K562 (cell line): ENCODE results near the gene PGAP3. TPM values are rescaled to one million over a fixed set of nuclear protein-coding genes. Genes with fewer than 3 reads are reported as not detected.

Experiments used
- ATAC-seq: fragments of 200-7000 bp; cut with Tn5 transposase; 3 replicates; pipeline ENCODE4 v1.9.1; 2020; ENCODE audit warnings: moderate library complexity
- BruUV-seq: library from RNA; stranded (reverse); fragments of 400-500 nt; replicated peaks from 2 replicates; lab custom pipeline; 2021; lab: Mats Ljungman, UMichigan
- CTCF ChIA-PET: fragments of 300-600 bp; formaldehyde crosslinking; extraction: SDS; loops from one replicate; lab custom pipeline; 2021; ENCODE audit warnings: low intra/inter-chr PET ratio; lab: Yijun Ruan, JAX
- POLR2A ChIA-PET: fragments of 300-600, 350-650 bp; sonication (Branson Sonifier 250); formaldehyde crosslinking; extraction: SDS; loops from one replicate; lab custom pipeline; 2021; ENCODE audit warnings: antibody characterized with exemption, inconsistent platforms; lab: Yijun Ruan, JAX
- DNase-seq, 4 experiments: peaks; one replicate each; pipeline versions ENCODE4 v3.0.0 to v3.0.0-alpha.2; 2011 to 2018; ENCODE audit warnings: low spot score in 3 of 4, mixed read lengths in 3 of 4; ENCODE audit errors: extremely low read depth in 1 of 4
- FAIRE-seq: peaks from 2 replicates; lab custom pipeline; 2011; peaks lifted over from hg19 to GRCh38; lab: Jason Lieb, UNC
- H2AFZ ChIP-seq: 2 replicates; pipeline ENCODE4 v1.6.0; 2011; ENCODE audit warnings: low read depth, low read length, control low read depth, inconsistent platforms
- H3K27ac ChIP-seq: fragments of 200-600 bp; 3 replicates; pipeline ENCODE4 v1.8.0; 2011; ENCODE audit warnings: low read depth, mild to moderate bottlenecking, control low read depth, inconsistent platforms, low read length, moderate library complexity, mixed read lengths; ENCODE audit errors: extremely low read depth
- H3K27me3 ChIP-seq, 2 experiments: fragments of 300-600 bp in 1 of 2; 2 replicates in 1 of 2; 3 replicates in 1 of 2; pipeline versions ENCODE4 v1.6.0 to v1.8.0; 2011; ENCODE audit warnings: inconsistent platforms in 2 of 2, low read length in 2 of 2, mild to moderate bottlenecking in 1 of 2, mixed read lengths in 1 of 2, moderate library complexity in 1 of 2; ENCODE audit not compliant: control insufficient read depth in 2 of 2, insufficient read depth in 2 of 2
- H3K36me3 ChIP-seq: fragments of 300-600 bp; 3 replicates; pipeline ENCODE4 v1.8.0; 2011; ENCODE audit warnings: mild to moderate bottlenecking, low read length, inconsistent platforms; ENCODE audit not compliant: control insufficient read depth, insufficient read depth
- H3K4me1 ChIP-seq, 2 experiments: fragments of 200-600 bp in 1 of 2; replicated peaks in 1 of 2; 2 replicates in 1 of 2; 3 replicates in 1 of 2; pipeline versions ENCODE4 v1.5.1 to v1.8.0; 2011; ENCODE audit warnings: inconsistent platforms in 2 of 2, low read length in 2 of 2, mild to moderate bottlenecking in 1 of 2, mixed read lengths in 1 of 2, moderate library complexity in 1 of 2; ENCODE audit not compliant: control insufficient read depth in 2 of 2, insufficient read depth in 2 of 2
- H3K4me2 ChIP-seq: 2 replicates; pipeline ENCODE4 v1.6.1; 2011; ENCODE audit warnings: low read length, control low read depth, inconsistent platforms, mixed read lengths; ENCODE audit not compliant: insufficient read depth
- H3K4me3 ChIP-seq: fragments of 200-600 bp; sonication (generic), shearing (Covaris generic); 2 replicates; pipeline ENCODE4 v1.5.1; 2016; ENCODE audit warnings: control low read depth, inconsistent platforms
- H3K79me2 ChIP-seq: fragments of 200-600 bp; 3 replicates; pipeline ENCODE4 v1.8.0; 2011; ENCODE audit warnings: low read length, inconsistent platforms; ENCODE audit not compliant: control insufficient read depth, insufficient read depth
- H3K9ac ChIP-seq, 2 experiments: 2 replicates each; pipeline versions ENCODE4 v1.6.0 to v1.6.1; 2011; ENCODE audit warnings: low read depth in 2 of 2, low read length in 2 of 2, control low read depth in 1 of 2, inconsistent platforms in 1 of 2, mild to moderate bottlenecking in 1 of 2, mixed read lengths in 1 of 2; ENCODE audit not compliant: insufficient read depth in 1 of 2
- H3K9me1 ChIP-seq: one replicate; pipeline ENCODE4 v1.6.0; 2011; ENCODE audit warnings: inconsistent platforms, mild to moderate bottlenecking, low read length, moderate library complexity; ENCODE audit not compliant: control insufficient read depth, insufficient read depth
- H3K9me3 ChIP-seq: replicated peaks from 2 replicates; pipeline ENCODE4 v1.5.1; 2011; ENCODE audit warnings: low read depth, low read length, inconsistent platforms; ENCODE audit not compliant: control insufficient read depth, insufficient read depth
- H4K20me1 ChIP-seq: replicated peaks from 2 replicates; pipeline ENCODE4 v1.6.1; 2011; ENCODE audit warnings: low read length, inconsistent platforms, mixed read lengths; ENCODE audit not compliant: control insufficient read depth, insufficient read depth
- DACH1 ChIP-seq: fragments of 450-650 bp; IDR thresholded peaks from 2 replicates; pipeline ENCODE4 v1.6.1; 2018; ENCODE audit not compliant: partially characterized antibody
- HNRNPK ChIP-seq: fragments of 200-400 bp; formaldehyde crosslinking; IDR thresholded peaks from one replicate; pipeline ENCODE4 v1.6.1; 2018; ENCODE audit warnings: mild to moderate bottlenecking, low read depth, low read length; ENCODE audit not compliant: poor library complexity, severe bottlenecking
- KAT7 ChIP-seq: sonication (generic); formaldehyde crosslinking; IDR thresholded peaks from 2 replicates; pipeline ENCODE4 v1.8.0; 2022; ENCODE audit warnings: missing genetic modification reagents, mild to moderate bottlenecking, borderline replicate concordance
- MECOM ChIP-seq: fragments of 250-450 bp; sonication (Bioruptor Pico); IDR thresholded peaks from 2 replicates; pipeline ENCODE4 v1.8.0; 2022; ENCODE audit warnings: inconsistent platforms
- MTA1 ChIP-seq: fragments of 450-650 bp; IDR thresholded peaks from 2 replicates; pipeline ENCODE4 v1.6.1; 2017; ENCODE audit warnings: borderline replicate concordance
- RBM17 ChIP-seq: fragments of 200-400 bp; formaldehyde crosslinking; IDR thresholded peaks from 2 replicates; pipeline ENCODE4 v1.6.1; 2017; ENCODE audit warnings: low read depth, mild to moderate bottlenecking, low read length, borderline replicate concordance
- STAG1 ChIP-seq: sonication (generic); formaldehyde crosslinking; IDR thresholded peaks from 2 replicates; pipeline ENCODE4 v1.5.0; 2020; ENCODE audit warnings: missing genetic modification reagents, borderline replicate concordance
- ZEB2 ChIP-seq: fragments of 450-650 bp; IDR thresholded peaks from 2 replicates; pipeline ENCODE4 v1.6.1; 2016
- ZFP30 ChIP-seq: fragments of 250-450 bp; sonication (Bioruptor Pico); IDR thresholded peaks from 2 replicates; pipeline ENCODE4 v1.8.0; 2022; ENCODE audit warnings: moderate library complexity, mild to moderate bottlenecking, inconsistent platforms, borderline replicate concordance
- ZNF282 ChIP-seq: sonication (generic); formaldehyde crosslinking; IDR thresholded peaks from 2 replicates; pipeline ENCODE4 v1.8.1; 2023; ENCODE audit warnings: missing genetic modification reagents
- ZNF785 ChIP-seq: fragments of 250-450 bp; sonication (Bioruptor Pico); IDR thresholded peaks from 2 replicates; pipeline ENCODE4 v1.4.0; 2020; ENCODE audit warnings: mild to moderate bottlenecking
- WGBS: fragments of 100-300 bp; shearing (Covaris generic); methylation state at CpG from one replicate; pipeline ENCODE4 v1.1.6; 2016; ENCODE audit warnings: low coverage, mixed read lengths; ENCODE audit not compliant: insufficient coverage; ENCODE audit errors: missing lambda C conversion rate; 5-methylcytosine and 5-hydroxymethylcytosine counted together
- in situ Hi-C: fragments of 300-500 bp; cut with MboI; formaldehyde crosslinking; loops from 4 replicates; pipeline ENCODE4 v1.15.0; 2018; ENCODE audit warnings: inconsistent platforms, mixed read lengths
- intact Hi-C: fragments of 100-400 bp; cut with micrococcal nuclease; formaldehyde crosslinking; loops from 2 replicates; pipeline ENCODE4 v1.14.2; 2022
- polyA plus RNA-seq, 8 experiments: library from polyadenylated mRNA; depleted of rRNA in 4 of 8; stranded (reverse) in 5 of 8; unstranded in 3 of 8; fragments of >200 nt; fragmentation: Nextera tagmentation in 2 of 8; fragmentation: Illumina TruSeq in 1 of 8; extraction: Ambion mirVana in 2 of 8; extraction: Trizol in 1 of 8; gene quantifications; 2 replicates each; pipeline versions ENCODE4 v1.2.1 to v1.2.3, GENCODE V29; 2011 to 2014; ENCODE audit warnings: inconsistent platforms in 1 of 8, missing spikeins in 1 of 8
- total RNA-seq, 7 experiments: library from RNA; depleted of rRNA in 6 of 7; stranded (reverse); fragments of >200 nt in 6 of 7; fragmentation: Illumina TruSeq in 2 of 7; extraction: Trizol in 2 of 7; gene quantifications; 2 replicates each; pipeline versions ENCODE4 v1.2.1 to v1.2.3, GENCODE V29; 2011 to 2021; ENCODE audit warnings: low replicate concordance in 1 of 7

The PGAP3 gene
- total and polyA plus RNA-seq, 9 of the 15 experiments (the other 6 are each of a cell fraction or from before 2014, with no cell fraction given), result 0.38 to 9.4 (median 4.5) TPM

DNA sequence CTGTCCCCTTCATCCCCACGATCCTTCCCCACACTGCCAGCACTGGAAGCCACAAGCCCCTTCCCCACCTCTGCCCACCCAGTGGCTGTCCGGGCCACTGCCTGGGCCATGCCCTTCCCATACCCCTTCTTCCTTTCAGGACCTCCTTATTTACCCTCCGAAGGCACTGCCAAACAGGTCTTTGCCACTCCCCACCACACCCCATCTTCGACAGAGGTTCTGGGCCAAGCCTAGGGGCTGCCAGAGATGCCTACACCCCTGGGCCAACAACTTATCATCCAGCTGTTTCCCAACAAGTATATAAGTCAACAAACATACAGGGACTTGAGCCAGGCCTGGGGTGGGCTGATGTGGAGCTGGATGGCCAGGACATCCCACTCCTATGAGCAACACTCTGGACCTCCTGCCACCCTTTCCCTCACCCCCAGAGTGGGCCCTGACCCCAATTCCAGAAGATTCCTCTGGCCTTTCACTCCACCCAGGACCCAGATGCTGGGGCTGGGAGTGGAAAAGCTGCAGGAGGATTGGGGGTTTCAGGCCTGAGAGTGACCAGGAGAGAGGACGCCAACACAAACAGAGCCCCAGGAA is 62.6 kb downstream of the PGAP3 start:
- Histone ChIP-seq H3K9me3 (no peaks in the 10 kb centered on the region), H3K9me1 (no peaks in the 10 kb centered on the region), H2AFZ (no peak overlapping the region), H4K20me1 (no peaks in the 10 kb centered on the region)
- FAIRE-seq, result no peak
- TF ChIP-seq MTA1 (no peak), KAT7 (CRISPR knock-in tag) (no peak), RBM17 (no peak), STAG1 (CRISPR knock-in tag) (no peak), ZFP30 (CRISPR knock-in tag) (no peak), MECOM (CRISPR knock-in tag) (no peak), ZNF282 (CRISPR knock-in tag) (no peak), HNRNPK (no peak), DACH1 (no peak), ZNF785 (no peak), ZEB2 (no peak)
- TF ChIP-seq, all 486 proteins: peak for 0
- H3K4me3 ChIP-seq, result no peak overlapping the region
- DNase-seq (no peak), ATAC-seq (no peak)
- in situ Hi-C loops (no loop called here), intact Hi-C loops (no loop called here)
- ChIA-PET POLR2A (interaction anchor here (0.7 to 1.2 kb wide), 3 partner anchors 8 to 77 kb away, joined by 3 read pairs; no protein-coding TSS in a partner anchor), CTCF (interaction anchor here (0.7 to 4.3 kb wide), 2 partner anchors 77 to 126 kb away, joined by 3 to 34 read pairs; no protein-coding TSS in a partner anchor)
- WGBS, result 25% methylated on average over 5 of the region's 5 CpGs
- H3K27me3 ChIP-seq, result peaks cover 0 to 11% of the 10 kb centered on the region in 2 experiments; a peak in 2 of 5 replicates
- H3K4me1 ChIP-seq, result peaks cover 3 to 49% of the 10 kb centered on the region in 2 experiments; a peak in 2 of 5 replicates
- BruUV-seq, result no TSS peak
- H3K36me3 ChIP-seq, result no peaks in the 10 kb centered on the region
- no peak overlapping the region for H3K27ac ChIP-seq
- no peaks in the 10 kb centered on the region for H3K79me2 ChIP-seq
- no peak overlapping the region for H3K9ac ChIP-seq
- H3K4me2 ChIP-seq, result no peak overlapping the region
